H1 (cell line): ENCODE measurements around the gene BMI1. TPM values are rescaled to one million over a fixed set of nuclear protein-coding genes. Genes with fewer than 3 reads are reported as not detected.

ENCODE experiments used
- CTCF ChIA-PET: fragments of 300-600 bp; sonication (Branson Sonifier 250); formaldehyde crosslinking; loops from one replicate; lab custom pipeline; 2021; ENCODE audit not compliant: partially characterized antibody; lab: Charles Lee
- POLR2A ChIA-PET: fragments of 300-600 bp; sonication (Branson Sonifier 250); formaldehyde crosslinking; loops from one replicate; lab custom pipeline; 2021; ENCODE audit warnings: inconsistent platforms; ENCODE audit not compliant: partially characterized antibody; lab: Charles Lee
- DNase-seq, 2 experiments: peaks; one replicate each; pipeline versions ENCODE4 v3.0.0 to v3.0.0-alpha.2; 2010 to 2022; ENCODE audit warnings: low spot score in 2 of 2, low read depth in 1 of 2, mixed read lengths in 1 of 2
- FAIRE-seq: peaks from 2 replicates; lab custom pipeline; 2011; peaks lifted over from hg19 to GRCh38; lab: Jason Lieb, UNC
- H2AFZ ChIP-seq: 2 replicates; pipeline ENCODE4 v1.8.1; 2012; ENCODE audit warnings: low read length, inconsistent platforms
- H2AK5ac ChIP-seq: 2 replicates; pipeline ENCODE4 v1.6.1; 2013; ENCODE audit warnings: low read depth, low read length
- H2BK120ac ChIP-seq: replicated peaks from 2 replicates; pipeline ENCODE3; 2013; ENCODE audit warnings: low read depth, low read length, inconsistent platforms
- H2BK12ac ChIP-seq: 2 replicates; pipeline ENCODE4 v1.6.1; 2013; ENCODE audit warnings: low read depth, low read length
- H2BK15ac ChIP-seq: 2 replicates; pipeline ENCODE4 v1.6.1; 2013; ENCODE audit warnings: low read length
- H2BK20ac ChIP-seq: 2 replicates; pipeline ENCODE4 v1.6.1; 2013; ENCODE audit warnings: low read length
- H2BK5ac ChIP-seq: 2 replicates; pipeline ENCODE4 v1.6.1; 2013; ENCODE audit warnings: low read depth, low read length
- H3K14ac ChIP-seq: 2 replicates; pipeline ENCODE4 v1.6.1; 2013; ENCODE audit warnings: inconsistent platforms; ENCODE audit not compliant: insufficient read length
- H3K18ac ChIP-seq: 2 replicates; pipeline ENCODE4 v1.6.1; 2013; ENCODE audit warnings: low read length; ENCODE audit errors: extremely low read depth
- H3K23ac ChIP-seq: 2 replicates; pipeline ENCODE4 v1.6.1; 2013; ENCODE audit warnings: inconsistent platforms; ENCODE audit not compliant: insufficient read length
- H3K23me2 ChIP-seq: 2 replicates; pipeline ENCODE4 v1.6.1; 2013; ENCODE audit warnings: low read depth, low read length
- H3K27ac ChIP-seq: 2 replicates; pipeline ENCODE4 v1.6.1; 2011; ENCODE audit warnings: low read depth, low read length, inconsistent platforms
- H3K27me3 ChIP-seq, 4 experiments: replicated peaks in 1 of 4; 1 replicate in 1 of 4; 2 replicates in 3 of 4; pipeline versions ENCODE4 v1.6.1 to v1.8.1; 2011 to 2013; ENCODE audit warnings: low read length in 3 of 4, mild to moderate bottlenecking in 3 of 4, inconsistent platforms in 2 of 4, mixed read lengths in 2 of 4, moderate library complexity in 1 of 4; ENCODE audit not compliant: control insufficient read depth in 3 of 4, insufficient read depth in 3 of 4; ENCODE audit errors: extremely low read depth in 1 of 4
- H3K36me3 ChIP-seq, 4 experiments: 2 replicates each; pipeline versions ENCODE4 v1.6.1 to v1.8.1; 2011 to 2013; ENCODE audit warnings: mild to moderate bottlenecking in 4 of 4, low read length in 3 of 4, moderate library complexity in 2 of 4, control low read depth in 1 of 4, inconsistent platforms in 1 of 4; ENCODE audit not compliant: insufficient read depth in 4 of 4, control insufficient read depth in 2 of 4
- H3K4ac ChIP-seq: replicated peaks from 2 replicates; pipeline ENCODE3; 2013; ENCODE audit warnings: low read length, low read depth, mixed read lengths, inconsistent platforms; ENCODE audit not compliant: insufficient read length
- H3K4me1 ChIP-seq, 4 experiments: replicated peaks in 1 of 4; 1 replicate in 1 of 4; 2 replicates in 3 of 4; pipeline versions ENCODE4 v1.6.1 to v1.8.1; 2011 to 2013; ENCODE audit warnings: low read length in 3 of 4, inconsistent platforms in 2 of 4, mixed read lengths in 1 of 4; ENCODE audit not compliant: insufficient read depth in 4 of 4, control insufficient read depth in 3 of 4
- H3K4me2 ChIP-seq, 2 experiments: 2 replicates each; pipeline versions ENCODE4 v1.6.1 to v1.8.1; 2011 to 2013; ENCODE audit warnings: low read depth in 2 of 2, low read length in 2 of 2, control low read depth in 1 of 2, inconsistent platforms in 1 of 2, mild to moderate bottlenecking in 1 of 2; ENCODE audit not compliant: insufficient read depth in 1 of 2
- H3K4me3 ChIP-seq, 4 experiments: fragments of 200-600, 300-600 bp in 1 of 4; sonication (generic), shearing (Covaris generic), sonication (Bioruptor Twin) in 1 of 4; 2 replicates each; pipeline versions ENCODE4 v1.5.1 to v1.8.1; 2011 to 2016; ENCODE audit warnings: low read length in 4 of 4, low read depth in 3 of 4, control low read depth in 2 of 4, inconsistent platforms in 2 of 4, mild to moderate bottlenecking in 2 of 4, mixed read lengths in 1 of 4, moderate library complexity in 1 of 4; ENCODE audit not compliant: insufficient read depth in 2 of 4; ENCODE audit errors: extremely low read depth in 1 of 4
- H3K56ac ChIP-seq: replicated peaks from 2 replicates; pipeline ENCODE3; 2013; ENCODE audit warnings: low read depth, mild to moderate bottlenecking, mixed read lengths, low read length, inconsistent platforms; ENCODE audit not compliant: insufficient read length
- H3K79me1 ChIP-seq: 2 replicates; pipeline ENCODE4 v1.6.1; 2013; ENCODE audit warnings: low read depth, low read length, control low read depth
- H3K79me2 ChIP-seq, 2 experiments: 2 replicates each; pipeline versions ENCODE4 v1.6.1 to v1.8.1; 2012 to 2013; ENCODE audit warnings: low read length in 2 of 2, mild to moderate bottlenecking in 2 of 2, inconsistent platforms in 1 of 2; ENCODE audit not compliant: insufficient read depth in 2 of 2, control insufficient read depth in 1 of 2
- H3K9ac ChIP-seq, 4 experiments: replicated peaks in 1 of 4; 1 replicate in 1 of 4; 2 replicates in 3 of 4; pipeline versions ENCODE4 v1.6.1 to v1.8.1; 2011 to 2013; ENCODE audit warnings: low read depth in 3 of 4, low read length in 3 of 4, control low read depth in 2 of 4, mild to moderate bottlenecking in 2 of 4, moderate library complexity in 2 of 4, inconsistent platforms in 1 of 4; ENCODE audit errors: extremely low read depth in 1 of 4
- H3K9me3 ChIP-seq, 2 experiments: 2 replicates each; pipeline versions ENCODE4 v1.6.1 to v1.8.1; 2012 to 2013; ENCODE audit warnings: mild to moderate bottlenecking in 2 of 2, moderate library complexity in 2 of 2, control low read depth in 1 of 2, inconsistent platforms in 1 of 2, low read depth in 1 of 2, low read length in 1 of 2, mixed read lengths in 1 of 2; ENCODE audit not compliant: insufficient read depth in 2 of 2
- H4K20me1 ChIP-seq, 2 experiments: replicated peaks in 1 of 2; 2 replicates each; pipeline versions ENCODE3 to v1.8.1; 2011 to 2013; ENCODE audit warnings: inconsistent platforms in 2 of 2, low read length in 2 of 2, mild to moderate bottlenecking in 1 of 2; ENCODE audit not compliant: insufficient read depth in 2 of 2, control insufficient read depth in 1 of 2
- H4K5ac ChIP-seq: 2 replicates; pipeline ENCODE4 v1.6.1; 2013; ENCODE audit warnings: low read length, low read depth, mixed read lengths, inconsistent platforms; ENCODE audit not compliant: insufficient read length
- H4K8ac ChIP-seq: 2 replicates; pipeline ENCODE4 v1.8.0; 2013; ENCODE audit warnings: mild to moderate bottlenecking, moderate library complexity, low read length, inconsistent platforms; ENCODE audit not compliant: insufficient read depth; ENCODE audit errors: extremely low read depth
- H4K91ac ChIP-seq: replicated peaks from 2 replicates; pipeline ENCODE3; 2013; ENCODE audit warnings: low read length, mixed read lengths, inconsistent platforms; ENCODE audit not compliant: insufficient read length
- JUND ChIP-seq: IDR thresholded peaks from 2 replicates; pipeline ENCODE4 v1.6.1; 2011; ENCODE audit warnings: mild to moderate bottlenecking, improper control_type of control experiment, low read length
- KDM1A ChIP-seq: fragments of 200-600, 300-600 bp; sonication (generic); IDR thresholded peaks from 2 replicates; pipeline ENCODE4 v1.7.1; 2016; ENCODE audit warnings: mild to moderate bottlenecking, low read length, borderline replicate concordance
- KDM5A ChIP-seq: fragments of 200-600 bp; IDR thresholded peaks from 2 replicates; pipeline ENCODE4 v1.7.1; 2012; ENCODE audit warnings: mild to moderate bottlenecking, low read length, inconsistent platforms, mixed read lengths
- RXRA ChIP-seq: IDR thresholded peaks from 2 replicates; pipeline ENCODE4 v1.6.1; 2011; ENCODE audit warnings: low read depth, mild to moderate bottlenecking, low read length, moderate library complexity; ENCODE audit not compliant: insufficient read depth
- SIRT6 ChIP-seq: IDR thresholded peaks from one replicate; pipeline ENCODE4 v1.7.1; 2012; ENCODE audit warnings: low read length, inconsistent platforms
- SP1 ChIP-seq: IDR thresholded peaks from 2 replicates; pipeline ENCODE4 v1.6.1; 2011; ENCODE audit warnings: low read depth, low read length
- TAF7 ChIP-seq: optimal IDR thresholded peaks from 2 replicates; pipeline ENCODE3; 2011; ENCODE audit warnings: low read depth, mild to moderate bottlenecking, inconsistent platforms, low read length, moderate library complexity, borderline replicate concordance
- TEAD4 ChIP-seq: IDR thresholded peaks from 2 replicates; pipeline ENCODE4 v1.6.1; 2012; ENCODE audit warnings: low read depth, low read length, inconsistent platforms, mixed read lengths
- WGBS, 2 experiments: shearing (Covaris generic) in 1 of 2; methylation state at CpG; one replicate each; pipeline versions ENCODE4 v1.1.6 to v1.1.7; 2013 to 2015; ENCODE audit warnings: low lambda C conversion rate in 2 of 2, mixed read lengths in 2 of 2, inconsistent platforms in 1 of 2, low coverage in 1 of 2, missing lambda C conversion rate in 1 of 2; ENCODE audit not compliant: insufficient replicate concordance in 2 of 2, insufficient coverage in 1 of 2, insufficient read length in 1 of 2; ENCODE audit errors: extremely low coverage in 1 of 2, missing lambda C conversion rate in 1 of 2; 5-methylcytosine and 5-hydroxymethylcytosine counted together
- polyA plus RNA-seq, 7 experiments: library from polyadenylated mRNA; depleted of rRNA in 3 of 7; stranded (reverse) in 5 of 7; unstranded in 2 of 7; fragments of >200 nt in 5 of 7; fragments of 200-250 nt in 2 of 7; gene quantifications; 1 replicate in 5 of 7; 2 replicates in 1 of 7; 4 replicates in 1 of 7; pipeline versions ENCODE4 v1.2.1 to v1.2.3, GENCODE V29; 2011 to 2013; ENCODE audit warnings: missing spikeins in 2 of 7, mixed read lengths in 2 of 7
- total RNA-seq: library from RNA; stranded (reverse); fragmentation: NEBNext Ultra II Directional; extraction: Animal tissue kit (Norgen Biotek cat#: 25700); gene quantifications from 2 replicates; pipeline ENCODE4 v1.2.1, GENCODE V29; 2021

Gene BMI1
- total and polyA plus RNA-seq, 2 of the 8 experiments (the other 6 are each of a cell fraction or from before 2014, with no cell fraction given): 2.8 to 10.7 TPM

DNA sequence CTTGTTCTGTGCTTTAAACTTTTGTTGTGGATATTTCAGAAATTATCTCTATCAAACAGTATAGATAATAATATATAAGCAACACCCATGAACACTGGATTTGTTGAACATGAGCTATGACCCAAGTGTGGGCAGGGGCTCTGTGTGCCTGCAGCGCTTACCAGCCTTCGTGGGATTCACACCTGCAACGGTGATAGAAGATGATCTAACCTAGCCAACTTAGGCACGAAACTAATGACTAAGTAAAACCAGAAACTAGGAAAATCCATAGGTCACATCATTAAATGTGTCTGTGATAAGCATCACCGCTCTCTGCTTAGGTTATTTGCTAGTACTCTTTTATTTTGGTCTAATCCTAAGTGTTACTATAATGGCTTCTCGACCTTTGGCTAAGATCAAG is 42.4 kb downstream of the BMI1 start:
- WGBS, 2 experiments: 91% methylated on average over 6 of the region's 6 CpGs; no CpG with 5 or more reads in 1 of the 2 experiments
- H4K5ac ChIP-seq: no peak overlapping the region
- no peak overlapping the region for H2BK120ac ChIP-seq
- H4K8ac ChIP-seq: no peak overlapping the region
- H2AK5ac ChIP-seq: no peak overlapping the region
- H3K4me2 ChIP-seq: no peak overlapping the region
- no peak overlapping the region for H3K18ac ChIP-seq
- no peak overlapping the region for H2BK5ac ChIP-seq
- no peak overlapping the region for H3K27ac ChIP-seq
- H2AFZ ChIP-seq: no peak overlapping the region
- H4K91ac ChIP-seq: no peak overlapping the region
- no peaks in the 10 kb centered on the region for H4K20me1 ChIP-seq
- no peaks in the 10 kb centered on the region for H3K9me3 ChIP-seq
- H3K4me3 ChIP-seq: no peak overlapping the region
- H3K9ac ChIP-seq: no peak overlapping the region
- H3K36me3 ChIP-seq: no peaks in the 10 kb centered on the region
- TF ChIP-seq KDM1A (no peak), SP1 (no peak), RXRA (no peak), KDM5A (no peak), TAF7 (no peak), JUND (no peak), TEAD4 (no peak), SIRT6 (no peak)
- TF ChIP-seq, all 59 proteins: peak for 0
- no peak overlapping the region for H2BK20ac ChIP-seq
- H2BK12ac ChIP-seq: no peak overlapping the region
- no peaks in the 10 kb centered on the region for H3K23me2 ChIP-seq
- H3K56ac ChIP-seq: no peak overlapping the region
- no peaks in the 10 kb centered on the region for H3K79me2 ChIP-seq
- no peak overlapping the region for H3K14ac ChIP-seq
- no peak for DNase-seq
- H3K79me1 ChIP-seq: no peaks in the 10 kb centered on the region
- no peak for FAIRE-seq
- H3K23ac ChIP-seq: no peak overlapping the region
- H3K4ac ChIP-seq: no peak overlapping the region
- POLR2A ChIA-PET: interaction anchor here (0.8 kb wide), 1 partner anchor 101 kb away, joined by 3 read pairs; no protein-coding TSS in a partner anchor
- H3K4me1 ChIP-seq: no peaks in the 10 kb centered on the region
- CTCF ChIA-PET: interaction anchor here (1.6 kb wide), 1 partner anchor 19 kb away, joined by 3 read pairs; no protein-coding TSS in a partner anchor
- no peak overlapping the region for H2BK15ac ChIP-seq
- no peaks in the 10 kb centered on the region for H3K27me3 ChIP-seq
